ENCODE data around the gene LFNG.

The LFNG gene

DNA sequence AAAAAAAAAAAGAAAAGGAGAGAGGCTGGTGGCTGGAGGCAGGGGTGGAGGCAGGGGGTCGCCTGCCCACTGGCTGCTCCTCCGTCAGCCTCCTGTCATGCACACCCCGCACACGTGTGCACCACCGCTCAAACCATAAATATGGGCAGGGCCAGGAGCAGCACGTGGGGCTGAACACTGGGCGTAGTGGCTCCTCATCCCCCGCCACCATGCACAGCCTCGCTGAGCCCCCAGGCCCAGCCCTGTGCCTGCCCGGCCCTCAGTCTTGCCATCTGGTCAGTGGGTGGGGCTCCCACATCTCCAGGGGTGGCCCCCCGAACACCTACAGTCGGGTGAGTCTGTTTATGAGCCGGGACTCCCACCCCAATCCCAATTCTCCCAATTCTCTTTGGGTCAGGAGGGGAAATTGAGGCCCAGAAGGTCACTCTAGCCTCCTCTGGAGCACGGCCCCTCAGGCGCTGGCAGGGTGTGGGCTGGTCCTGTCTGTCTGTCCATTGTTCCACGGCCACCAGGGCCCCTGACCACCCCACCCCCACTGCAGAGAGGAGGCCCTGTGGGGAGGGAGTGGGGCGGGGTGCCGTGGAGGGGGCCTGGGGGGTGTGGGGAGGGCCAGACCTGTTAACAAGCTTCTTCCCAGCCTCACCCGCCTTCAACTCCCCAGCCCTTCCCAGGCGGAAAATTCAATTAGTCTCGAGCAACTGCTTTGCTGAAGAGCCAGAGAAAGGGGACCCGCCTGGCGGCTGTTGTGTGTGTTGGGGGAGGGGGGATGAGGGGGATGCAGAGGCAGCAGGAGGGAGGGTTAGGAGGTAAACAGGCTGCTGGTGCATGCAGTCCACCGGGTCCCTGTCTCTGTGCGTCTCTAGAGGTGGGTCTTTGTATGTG is 23.9 kb upstream of the LFNG start:
- Histone ChIP-seq H3K27ac (ENCODE audit: low read depth in 2 of 2, low read length in 2 of 2) (no peak overlapping the region), H3K27me3 (ENCODE audit: control insufficient read depth in 2 of 2, insufficient read depth in 2 of 2, low read length in 2 of 2) (peaks cover 2 to 3% of the 10 kb centered on the region in 2 donors), H3K9ac (ENCODE audit: low read depth in 1 of 2, low read length in 2 of 2) (no peak overlapping the region), H3K36me3 (ENCODE audit: control insufficient read depth in 2 of 2, insufficient read depth in 2 of 2, low read length in 2 of 2) (no peaks in the 10 kb centered on the region), H3K4me3 (ENCODE audit: low read length in 2 of 2) (no peak overlapping the region), H3K4me1 (ENCODE audit: control insufficient read depth in 2 of 2, insufficient read depth in 2 of 2, low read length in 2 of 2) (peaks cover 10 to 24% of the 10 kb centered on the region in 2 donors), H3K9me3 (ENCODE audit: control insufficient read depth in 2 of 2, low read length in 2 of 2) (no peaks in the 10 kb centered on the region)

DNA sequence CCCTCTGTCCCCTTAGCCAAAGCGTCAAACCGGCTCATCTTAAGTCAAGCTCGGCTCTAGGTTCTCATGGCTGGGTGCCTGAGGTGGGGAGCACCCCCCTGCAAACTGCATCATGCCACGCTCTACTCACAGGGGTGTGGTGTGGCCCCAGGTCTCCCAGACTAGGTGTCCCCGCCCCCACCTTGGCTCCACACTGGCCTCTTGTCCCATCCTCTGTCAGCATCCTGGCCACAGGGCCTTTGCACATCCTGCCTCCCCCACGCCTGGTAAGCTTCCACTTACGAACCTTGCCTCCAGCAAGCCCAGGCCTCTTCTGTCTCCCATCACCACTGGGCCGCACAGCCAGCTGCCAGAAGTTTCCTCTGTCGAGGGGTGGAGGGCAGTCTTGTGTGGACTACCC is 23.2 kb upstream of the LFNG start:
- Histone ChIP-seq H3K9ac (ENCODE audit: low read depth in 1 of 2, low read length in 2 of 2) (no peak overlapping the region), H3K36me3 (ENCODE audit: control insufficient read depth in 2 of 2, insufficient read depth in 2 of 2, low read length in 2 of 2) (no peaks in the 10 kb centered on the region), H3K9me3 (ENCODE audit: control insufficient read depth in 2 of 2, low read length in 2 of 2) (no peaks in the 10 kb centered on the region), H3K27me3 (ENCODE audit: control insufficient read depth in 2 of 2, insufficient read depth in 2 of 2, low read length in 2 of 2) (peaks cover 2 to 3% of the 10 kb centered on the region in 2 donors), H3K27ac (ENCODE audit: low read depth in 2 of 2, low read length in 2 of 2) (no peak overlapping the region), H3K4me1 (ENCODE audit: control insufficient read depth in 2 of 2, insufficient read depth in 2 of 2, low read length in 2 of 2) (peaks cover 10 to 24% of the 10 kb centered on the region in 2 donors), H3K4me3 (ENCODE audit: low read length in 2 of 2) (no peak overlapping the region)

DNA sequence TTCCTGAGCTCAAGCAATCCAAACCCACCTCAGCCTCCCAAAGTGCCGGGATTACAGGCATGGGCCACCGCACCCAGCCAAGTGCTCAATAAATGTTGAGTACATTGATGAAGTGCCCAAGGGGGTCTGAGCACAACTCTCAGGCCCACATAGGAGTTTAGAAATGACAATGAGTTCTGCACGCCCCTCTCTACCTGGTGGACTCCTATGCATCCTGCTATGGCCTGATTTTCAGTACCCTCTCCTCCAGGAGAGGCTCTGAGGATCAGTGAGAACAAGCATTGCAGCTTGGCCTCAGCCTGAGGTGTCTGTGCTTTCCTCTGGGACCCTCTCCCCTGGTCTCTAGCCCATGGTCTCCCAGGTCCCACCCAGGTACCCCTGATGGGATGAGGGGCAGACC is 22.5 kb upstream of the LFNG start:
- peaks cover 2 to 3% of the 10 kb centered on the region in 2 donors for H3K27me3 ChIP-seq (ENCODE audit: control insufficient read depth in 2 of 2, insufficient read depth in 2 of 2, low read length in 2 of 2)
- H3K27ac ChIP-seq (ENCODE audit: low read depth in 2 of 2, low read length in 2 of 2): no peak overlapping the region
- peaks cover 10 to 24% of the 10 kb centered on the region in 2 donors for H3K4me1 ChIP-seq (ENCODE audit: control insufficient read depth in 2 of 2, insufficient read depth in 2 of 2, low read length in 2 of 2)
- H3K9me3 ChIP-seq (ENCODE audit: control insufficient read depth in 2 of 2, low read length in 2 of 2): no peaks in the 10 kb centered on the region
- H3K9ac ChIP-seq (ENCODE audit: low read depth in 1 of 2, low read length in 2 of 2): no peak overlapping the region
- H3K36me3 ChIP-seq (ENCODE audit: control insufficient read depth in 2 of 2, insufficient read depth in 2 of 2, low read length in 2 of 2): no peaks in the 10 kb centered on the region
- H3K4me3 ChIP-seq (ENCODE audit: low read length in 2 of 2): no peak overlapping the region

- peaks cover 10 to 24% of the 10 kb centered on the region in 2 donors for H3K4me1 ChIP-seq (ENCODE audit: control insufficient read depth in 2 of 2, insufficient read depth in 2 of 2, low read length in 2 of 2)
- no peak overlapping the region for H3K27ac ChIP-seq (ENCODE audit: low read depth in 2 of 2, low read length in 2 of 2)
- no peaks in the 10 kb centered on the region for H3K9me3 ChIP-seq (ENCODE audit: control insufficient read depth in 2 of 2, low read length in 2 of 2)
- no peaks in the 10 kb centered on the region for H3K36me3 ChIP-seq (ENCODE audit: control insufficient read depth in 2 of 2, insufficient read depth in 2 of 2, low read length in 2 of 2)
- peaks cover 2 to 3% of the 10 kb centered on the region in 2 donors for H3K27me3 ChIP-seq (ENCODE audit: control insufficient read depth in 2 of 2, insufficient read depth in 2 of 2, low read length in 2 of 2)
- H3K9ac ChIP-seq (ENCODE audit: low read depth in 1 of 2, low read length in 2 of 2): no peak overlapping the region
- no peak overlapping the region for H3K4me3 ChIP-seq (ENCODE audit: low read length in 2 of 2)
Observed at GRCh38 chr7:2497500-2498336, 21.9 kb upstream of the LFNG start.

- H3K27ac ChIP-seq (ENCODE audit: low read depth in 2 of 2, low read length in 2 of 2): no peak overlapping the region
- no peak overlapping the region for H3K9ac ChIP-seq (ENCODE audit: low read depth in 1 of 2, low read length in 2 of 2)
- peaks cover 5 to 14% of the 10 kb centered on the region in 2 donors for H3K4me1 ChIP-seq (ENCODE audit: control insufficient read depth in 2 of 2, insufficient read depth in 2 of 2, low read length in 2 of 2)
- no peaks in the 10 kb centered on the region for H3K36me3 ChIP-seq (ENCODE audit: control insufficient read depth in 2 of 2, insufficient read depth in 2 of 2, low read length in 2 of 2)
- no peak overlapping the region for H3K4me3 ChIP-seq (ENCODE audit: low read length in 2 of 2)
- no peaks in the 10 kb centered on the region for H3K9me3 ChIP-seq (ENCODE audit: control insufficient read depth in 2 of 2, low read length in 2 of 2)
- peaks cover 0 to 3% of the 10 kb centered on the region in 2 donors for H3K27me3 ChIP-seq (ENCODE audit: control insufficient read depth in 2 of 2, insufficient read depth in 2 of 2, low read length in 2 of 2)
Observed at GRCh38 chr7:2498708-2499107, 20.9 kb upstream of the LFNG start.

DNA sequence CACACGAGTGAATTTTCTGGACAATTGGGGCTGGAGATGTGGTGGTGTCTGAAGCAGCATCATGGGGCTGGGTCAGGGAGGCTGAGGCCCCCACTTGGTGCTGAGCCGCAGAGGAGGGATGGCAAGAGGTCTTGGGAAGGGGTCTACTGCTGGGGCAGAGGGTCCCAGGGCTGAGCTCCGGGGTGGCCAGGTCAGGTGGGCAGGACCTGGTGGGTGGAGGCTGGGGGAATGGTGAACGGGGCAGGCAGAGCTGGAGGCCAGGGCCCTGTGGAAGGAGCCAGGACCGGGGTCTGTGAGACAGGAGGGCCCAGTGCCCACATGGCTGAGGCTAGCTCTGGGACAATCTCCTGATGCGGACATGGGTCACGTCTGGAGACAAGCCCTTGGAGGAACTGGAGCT is 20.4 kb upstream of the LFNG start:
- H3K36me3 ChIP-seq (ENCODE audit: control insufficient read depth in 2 of 2, insufficient read depth in 2 of 2, low read length in 2 of 2): no peaks in the 10 kb centered on the region
- no peaks in the 10 kb centered on the region for H3K9me3 ChIP-seq (ENCODE audit: control insufficient read depth in 2 of 2, low read length in 2 of 2)
- peaks cover 2 to 10% of the 10 kb centered on the region in 2 donors for H3K4me1 ChIP-seq (ENCODE audit: control insufficient read depth in 2 of 2, insufficient read depth in 2 of 2, low read length in 2 of 2)
- no peak overlapping the region for H3K27ac ChIP-seq (ENCODE audit: low read depth in 2 of 2, low read length in 2 of 2)
- no peak overlapping the region for H3K9ac ChIP-seq (ENCODE audit: low read depth in 1 of 2, low read length in 2 of 2)
- peaks cover 0 to 3% of the 10 kb centered on the region in 2 donors for H3K27me3 ChIP-seq (ENCODE audit: control insufficient read depth in 2 of 2, insufficient read depth in 2 of 2, low read length in 2 of 2)
- no peak overlapping the region for H3K4me3 ChIP-seq (ENCODE audit: low read length in 2 of 2)

DNA sequence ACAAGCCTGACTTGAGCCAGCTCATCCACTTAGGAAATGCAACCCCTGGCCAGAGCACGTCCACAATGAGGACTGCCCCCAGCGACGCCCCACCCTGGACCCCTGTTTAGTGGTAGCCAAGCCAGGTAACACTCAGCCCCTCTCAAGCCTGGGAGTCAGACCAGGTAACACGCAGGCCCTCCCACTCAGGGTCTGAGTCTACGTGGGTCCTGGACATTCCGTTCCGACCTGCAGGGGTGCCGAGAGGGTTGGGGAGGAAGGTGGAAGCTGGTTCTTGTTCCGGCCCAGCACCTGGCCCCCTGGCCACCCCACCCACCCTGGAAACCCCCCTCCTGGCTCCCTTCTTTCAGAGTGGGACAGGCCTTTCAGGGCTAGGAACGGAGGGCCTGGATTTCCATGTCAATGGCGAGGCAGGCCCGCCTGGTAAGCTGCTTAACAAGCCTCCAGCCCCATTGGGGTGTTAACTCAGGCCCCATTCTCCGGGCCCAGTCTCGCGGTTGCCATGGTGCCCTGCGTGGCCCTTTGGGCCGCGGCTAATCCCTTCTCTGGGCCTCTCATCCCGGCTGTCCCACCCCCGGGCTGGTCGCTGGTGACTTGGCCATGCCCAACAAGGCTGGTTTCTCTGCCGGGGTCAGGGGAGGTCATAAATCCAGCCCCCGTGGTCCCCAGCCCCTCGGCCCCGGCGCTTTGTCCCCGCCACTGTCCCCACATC is 19.7 kb upstream of the LFNG start:
- Histone ChIP-seq H3K27ac (ENCODE audit: low read depth in 2 of 2, low read length in 2 of 2) (no peak overlapping the region), H3K9ac (ENCODE audit: low read depth in 1 of 2, low read length in 2 of 2) (no peak overlapping the region), H3K36me3 (ENCODE audit: control insufficient read depth in 2 of 2, insufficient read depth in 2 of 2, low read length in 2 of 2) (no peaks in the 10 kb centered on the region), H3K27me3 (ENCODE audit: control insufficient read depth in 2 of 2, insufficient read depth in 2 of 2, low read length in 2 of 2) (peaks cover 0 to 3% of the 10 kb centered on the region in 2 donors), H3K9me3 (ENCODE audit: control insufficient read depth in 2 of 2, low read length in 2 of 2) (no peaks in the 10 kb centered on the region), H3K4me1 (ENCODE audit: control insufficient read depth in 2 of 2, insufficient read depth in 2 of 2, low read length in 2 of 2) (peaks cover 0 to 3% of the 10 kb centered on the region in 2 donors), H3K4me3 (ENCODE audit: low read length in 2 of 2) (no peak overlapping the region)

- H3K9me3 ChIP-seq (ENCODE audit: control insufficient read depth in 2 of 2, low read length in 2 of 2): no peaks in the 10 kb centered on the region
- H3K9ac ChIP-seq (ENCODE audit: low read depth in 1 of 2, low read length in 2 of 2): no peak overlapping the region
- H3K27me3 ChIP-seq (ENCODE audit: control insufficient read depth in 2 of 2, insufficient read depth in 2 of 2, low read length in 2 of 2): peaks cover 0 to 3% of the 10 kb centered on the region in 2 donors
- no peaks in the 10 kb centered on the region for H3K36me3 ChIP-seq (ENCODE audit: control insufficient read depth in 2 of 2, insufficient read depth in 2 of 2, low read length in 2 of 2)
- H3K27ac ChIP-seq (ENCODE audit: low read depth in 2 of 2, low read length in 2 of 2): no peak overlapping the region
- peaks cover 0 to under 1% of the 10 kb centered on the region in 2 donors for H3K4me1 ChIP-seq (ENCODE audit: control insufficient read depth in 2 of 2, insufficient read depth in 2 of 2, low read length in 2 of 2)
- H3K4me3 ChIP-seq (ENCODE audit: low read length in 2 of 2): no peak overlapping the region
Observed at GRCh38 chr7:2500701-2501100, 18.9 kb upstream of the LFNG start.

- no peak overlapping the region for H3K27ac ChIP-seq (ENCODE audit: low read depth in 2 of 2, low read length in 2 of 2)
- H3K9me3 ChIP-seq (ENCODE audit: control insufficient read depth in 2 of 2, low read length in 2 of 2): no peaks in the 10 kb centered on the region
- peaks cover 0 to 2% of the 10 kb centered on the region in 2 donors for H3K27me3 ChIP-seq (ENCODE audit: control insufficient read depth in 2 of 2, insufficient read depth in 2 of 2, low read length in 2 of 2)
- no peaks in the 10 kb centered on the region for H3K4me1 ChIP-seq (ENCODE audit: control insufficient read depth in 2 of 2, insufficient read depth in 2 of 2, low read length in 2 of 2)
- no peak overlapping the region for H3K9ac ChIP-seq (ENCODE audit: low read depth in 1 of 2, low read length in 2 of 2)
- H3K36me3 ChIP-seq (ENCODE audit: control insufficient read depth in 2 of 2, insufficient read depth in 2 of 2, low read length in 2 of 2): no peaks in the 10 kb centered on the region
- H3K4me3 ChIP-seq (ENCODE audit: low read length in 2 of 2): no peak overlapping the region
Observed at GRCh38 chr7:2501947-2502646, 17.5 kb upstream of the LFNG start.
